ENCODE results near the gene SPRY4. TPM values are rescaled to one million over a fixed set of nuclear protein-coding genes. Genes with fewer than 3 reads are reported as not detected.

SPRY4 gene
- total and polyA plus RNA-seq, 2 of the 13 experiments (the other 11 are each of a cell fraction or from before 2014, with no cell fraction given) = 8.9 to 17.8 TPM

DNA sequence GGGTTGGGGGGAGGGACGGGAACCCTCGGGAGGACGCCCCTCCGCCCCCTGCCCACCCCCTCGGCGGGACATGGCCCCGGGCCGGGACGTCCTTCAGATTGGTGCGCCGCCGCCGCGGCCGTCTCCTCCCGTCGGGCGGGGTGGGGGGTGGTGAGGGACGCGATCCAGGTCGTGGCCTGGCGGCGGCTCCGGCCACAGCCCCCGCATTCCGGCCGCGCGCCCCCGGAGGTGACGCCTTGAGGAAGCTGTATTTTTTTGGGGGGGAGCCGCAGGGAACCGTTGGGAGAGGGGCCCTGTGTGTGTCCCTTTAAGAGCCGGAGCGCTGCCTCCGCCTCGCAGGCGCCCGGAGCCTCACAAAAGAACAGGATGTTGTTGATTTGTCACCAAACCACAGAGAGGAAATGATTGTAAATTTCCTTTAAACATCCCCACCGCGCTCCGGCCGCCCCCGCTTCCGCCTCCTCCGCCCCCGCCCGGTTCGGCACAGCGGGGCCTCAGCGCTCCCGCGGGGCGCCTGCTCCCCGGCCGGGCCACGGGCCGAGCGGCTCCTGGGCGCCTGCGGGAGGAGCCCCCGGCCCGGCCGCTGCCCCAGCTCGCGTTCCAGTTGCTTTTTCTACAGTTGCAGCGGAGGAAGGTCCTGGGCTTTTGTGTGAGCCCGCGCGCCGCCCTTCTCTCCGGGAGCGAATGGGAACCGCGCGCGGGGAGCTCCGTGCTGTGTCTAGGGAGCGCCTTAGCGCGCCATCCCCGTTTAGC, 32.1 kb upstream of the SPRY4 start (continued):
- 0 out of 2 replicates have a peak, but pooled peaks have one; percentile 3 for TF ChIP-seq HCFC1 (IDR thresholded peaks at IDR 0.05; ENCODE audit: low read depth, low read length)
- no peak for TF ChIP-seq NAIF1 (CRISPR knock-in tag; IDR thresholded peaks at IDR 0.05; ENCODE audit: borderline replicate concordance)
- 0 out of 2 replicates have a peak, but pooled peaks have one; percentile 41 for TF ChIP-seq SAP130 (CRISPR knock-in tag; IDR thresholded peaks at IDR 0.05; ENCODE audit: low read depth)
- peak; percentile 46; the same call in 1 of the 2 replicates for TF ChIP-seq PHF20 (CRISPR knock-in tag; IDR thresholded peaks at IDR 0.05)
- peak; percentile 45 for TF ChIP-seq YY1 (IDR thresholded peaks at IDR 0.05; ENCODE audit: insufficient read depth, insufficient replicate concordance, low read depth, low read length)
- peak; percentile 41; the same call in 1 of the 2 replicates for TF ChIP-seq ZNF556 (CRISPR knock-in tag; IDR thresholded peaks at IDR 0.05; ENCODE audit: borderline replicate concordance)
- TF ChIP-seq NFKBIZ (CRISPR knock-in tag; IDR thresholded peaks at IDR 0.05) = peak; percentile 14; the same call in 1 of the 2 replicates
- TF ChIP-seq ZNF891 (CRISPR knock-in tag; IDR thresholded peaks at IDR 0.05) = 0 out of 2 replicates have a peak, but pooled peaks have one; percentile 3
- TF ChIP-seq ZSCAN12 (CRISPR knock-in tag; IDR thresholded peaks at IDR 0.05) = peak; percentile 65; the same call in 1 of the 2 replicates
- TF ChIP-seq ZNF264 (CRISPR knock-in tag; IDR thresholded peaks at IDR 0.05) = 0 out of 2 replicates have a peak, but pooled peaks have one; percentile 30
- no peak for TF ChIP-seq ZNF460 (CRISPR knock-in tag; IDR thresholded peaks at IDR 0.05; ENCODE audit: borderline replicate concordance)
- peak; percentile 99 for TF ChIP-seq PATZ1 (CRISPR knock-in tag; IDR thresholded peaks at IDR 0.05)
- TF ChIP-seq ASH2L (IDR thresholded peaks at IDR 0.05; ENCODE audit: insufficient read length, low read depth, low read length) = peak; percentile 86
- TF ChIP-seq, protein P1, sequence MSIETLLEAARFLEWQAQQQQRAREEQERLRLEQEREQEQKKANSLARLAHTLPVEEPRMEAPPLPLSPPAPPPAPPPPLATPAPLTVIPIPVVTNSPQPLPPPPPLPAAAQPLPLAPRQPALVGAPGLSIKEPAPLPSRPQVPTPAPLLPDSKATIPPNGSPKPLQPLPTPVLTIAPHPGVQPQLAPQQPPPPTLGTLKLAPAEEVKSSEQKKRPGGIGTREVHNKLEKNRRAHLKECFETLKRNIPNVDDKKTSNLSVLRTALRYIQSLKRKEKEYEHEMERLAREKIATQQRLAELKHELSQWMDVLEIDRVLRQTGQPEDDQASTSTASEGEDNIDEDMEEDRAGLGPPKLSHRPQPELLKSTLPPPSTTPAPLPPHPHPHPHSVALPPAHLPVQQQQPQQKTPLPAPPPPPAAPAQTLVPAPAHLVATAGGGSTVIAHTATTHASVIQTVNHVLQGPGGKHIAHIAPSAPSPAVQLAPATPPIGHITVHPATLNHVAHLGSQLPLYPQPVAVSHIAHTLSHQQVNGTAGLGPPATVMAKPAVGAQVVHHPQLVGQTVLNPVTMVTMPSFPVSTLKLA (IDR thresholded peaks at IDR 0.05) = no peak
- peak; percentile 81; the same call in 1 of the 2 replicates for TF ChIP-seq ETV6 (CRISPR knock-in tag; conservative IDR thresholded peaks at IDR 0.05)
- peak; percentile 79 for TF ChIP-seq PHF21A (CRISPR knock-in tag; IDR thresholded peaks at IDR 0.05)
- TF ChIP-seq FOXA1 (IDR thresholded peaks at IDR 0.05) = no peak
- peak; percentile 38 for TF ChIP-seq FOXA1 (CRISPR knock-in tag; IDR thresholded peaks at IDR 0.05)
- peak; percentile 81 for TF ChIP-seq NCOA2 (CRISPR knock-in tag; IDR thresholded peaks at IDR 0.05)
- TF ChIP-seq TAF1 (CRISPR knock-in tag; IDR thresholded peaks at IDR 0.05) = peak; percentile 39; the same call in 1 of the 2 replicates
- peak; percentile 22; the same call in 1 of the 2 replicates for TF ChIP-seq ZNF160 (CRISPR knock-in tag; IDR thresholded peaks at IDR 0.05)
- 0 out of 2 replicates have a peak, but pooled peaks have one; percentile 48 for TF ChIP-seq BATF2 (CRISPR knock-in tag; IDR thresholded peaks at IDR 0.05)
- peak; percentile 86 for TF ChIP-seq RBM39 (IDR thresholded peaks at IDR 0.05; ENCODE audit: low read depth, low read length, poor library complexity, severe bottlenecking)
- TF ChIP-seq, protein P2, sequence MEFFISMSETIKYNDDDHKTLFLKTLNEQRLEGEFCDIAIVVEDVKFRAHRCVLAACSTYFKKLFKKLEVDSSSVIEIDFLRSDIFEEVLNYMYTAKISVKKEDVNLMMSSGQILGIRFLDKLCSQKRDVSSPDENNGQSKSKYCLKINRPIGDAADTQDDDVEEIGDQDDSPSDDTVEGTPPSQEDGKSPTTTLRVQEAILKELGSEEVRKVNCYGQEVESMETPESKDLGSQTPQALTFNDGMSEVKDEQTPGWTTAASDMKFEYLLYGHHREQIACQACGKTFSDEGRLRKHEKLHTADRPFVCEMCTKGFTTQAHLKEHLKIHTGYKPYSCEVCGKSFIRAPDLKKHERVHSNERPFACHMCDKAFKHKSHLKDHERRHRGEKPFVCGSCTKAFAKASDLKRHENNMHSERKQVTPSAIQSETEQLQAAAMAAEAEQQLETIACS (CRISPR knock-in tag; IDR thresholded peaks at IDR 0.05) = no peak; the same call in 1 of the 2 replicates
- TF ChIP-seq YEATS4 (CRISPR knock-in tag; IDR thresholded peaks at IDR 0.05; ENCODE audit: borderline replicate concordance) = peak; percentile 72; the same call in 1 of the 2 replicates

Data from HepG2 (cell line).